Lung (tissue), 12 donors: ENCODE measurements around the gene CANT1. TPM values are rescaled to one million over a fixed set of nuclear protein-coding genes. Genes with fewer than 3 reads are reported as not detected.
"Not testable (repeated sequence)": the region's sequence is repeated elsewhere in the genome, so short reads cannot be mapped to it uniquely, and the experiment has no call there.

Source experiments
- ATAC-seq: fragments of 200-7000 bp; cut with Tn5 transposase; one replicate; pipeline ENCODE4 v1.9.1; 2020; ENCODE audit warnings: moderate number of reproducible peaks; ENCODE audit not compliant: insufficient read depth, low FRiP score
- DNase-seq, 3 donors: peaks; one replicate each; pipeline ENCODE4 v3.0.0-alpha.2; 2013 to 2017
- H3K27ac ChIP-seq, 2 donors: one replicate each; pipeline ENCODE4 v1.5.1; 2013; ENCODE audit warnings: mild to moderate bottlenecking in 2 of 2, moderate library complexity in 2 of 2, control low read depth in 1 of 2, inconsistent platforms in 1 of 2, low read depth in 1 of 2, low read length in 1 of 2
- H3K27me3 ChIP-seq, 3 donors: one replicate each; pipeline ENCODE4 v1.5.1; 2013; ENCODE audit warnings: low read length in 2 of 3; ENCODE audit not compliant: control insufficient read depth in 3 of 3, insufficient read depth in 3 of 3
- H3K36me3 ChIP-seq, 4 donors: one replicate each; pipeline ENCODE4 v1.5.1; 2013; ENCODE audit warnings: low read length in 4 of 4, mild to moderate bottlenecking in 1 of 4, moderate library complexity in 1 of 4; ENCODE audit not compliant: control insufficient read depth in 4 of 4, insufficient read depth in 4 of 4
- H3K4me1 ChIP-seq, 5 donors: one replicate each; pipeline ENCODE4 v1.5.1; 2013; ENCODE audit warnings: low read length in 5 of 5, mild to moderate bottlenecking in 2 of 5, moderate library complexity in 1 of 5; ENCODE audit not compliant: control insufficient read depth in 5 of 5, insufficient read depth in 5 of 5
- H3K4me3 ChIP-seq: one replicate; pipeline ENCODE4 v1.5.1; 2013; ENCODE audit warnings: mild to moderate bottlenecking, control low read depth, moderate library complexity
- H3K9ac ChIP-seq, 2 donors: one replicate each; pipeline ENCODE4 v1.5.1; 2013; ENCODE audit warnings: low read length in 2 of 2, control low read depth in 1 of 2; ENCODE audit not compliant: insufficient read depth in 1 of 2
- H3K9me3 ChIP-seq, 4 donors: one replicate each; pipeline ENCODE4 v1.5.1; 2013; ENCODE audit warnings: low read length in 3 of 4, mild to moderate bottlenecking in 1 of 4, moderate library complexity in 1 of 4; ENCODE audit not compliant: control insufficient read depth in 4 of 4, insufficient read depth in 3 of 4
- CTCF ChIP-seq: IDR thresholded peaks from 2 replicates; pipeline ENCODE4 v1.5.1; 2012; ENCODE audit warnings: mild to moderate bottlenecking; ENCODE audit errors: control extremely low read depth, extremely low read depth
- WGBS, 2 donors: extraction: QIAGEN DNeasy Blood & Tissue Kit; methylation state at CpG; one replicate each; pipeline ENCODE4 v1.1.7; 2013; 5-methylcytosine and 5-hydroxymethylcytosine counted together
- polyA plus RNA-seq, 2 donors: library from polyadenylated mRNA; stranded (reverse); fragments of 200-250 nt; gene quantifications; one replicate each; pipeline ENCODE4 v1.2.1, GENCODE V29; 2013
- total RNA-seq, 2 donors: library from RNA; depleted of rRNA in 1 of 2; stranded (reverse); fragments of >200 nt in 1 of 2; gene quantifications; one replicate each; pipeline ENCODE4 v1.2.1, GENCODE V29; 2014 to 2021
- donor health status: control.
- donor health status: control.
- donor health status: Bipolar disorder and iron deficiency.
- donor health status: healthy.
- donor health status: DM: yes; HTN: yes; CAD: no.

CANT1 gene
- total and polyA plus RNA-seq, 4 donors, result 8.5 to 75.8 (median 48.7) TPM

- Histone ChIP-seq H3K27ac (no peak overlapping the region), H3K9me3 (peaks cover 0 to 2% (median 0%) of the 10 kb centered on the region in 4 donors), H3K27me3 (peaks cover 0 to 17% (median 2%) of the 10 kb centered on the region in 3 donors), H3K4me3 (no peak overlapping the region), H3K36me3 (no peaks in the 10 kb centered on the region), H3K4me1 (peaks cover 1 to 14% (median 7%) of the 10 kb centered on the region in 5 donors), H3K9ac (no peak overlapping the region)
- DNase-seq (no peak), ATAC-seq (no peak)
- WGBS, 2 donors, result 87 to 91% methylated on average over 26 of the region's 26 CpGs
- TF ChIP-seq CTCF, result no peak
Observed at GRCh38 chr17:79031996-79032875, 22.7 kb upstream of the CANT1 start.

GRCh38 chr17:79030636-79031035, 21.1 kb upstream of the CANT1 start:
- H3K27ac ChIP-seq, H3K4me3 ChIP-seq, H3K36me3 ChIP-seq, H3K9me3 ChIP-seq, ATAC-seq, DNase-seq, H3K9ac ChIP-seq: not testable (repeated sequence)
- peaks cover 0 to 29% (median 6%) of the 10 kb centered on the region in 3 donors for H3K27me3 ChIP-seq
- H3K4me1 ChIP-seq, result peaks cover 4 to 21% (median 10%) of the 10 kb centered on the region in 5 donors
- 94 to 95% methylated on average over 12 of the region's 12 CpGs for WGBS, 2 donors

GRCh38 chr17:79029327-79030009, 19.9 kb upstream of the CANT1 start:
- 90 to 94% methylated on average over 16 of the region's 16 CpGs for WGBS, 2 donors
- ATAC-seq, result no peak
- Histone ChIP-seq H3K9me3 (peaks cover 0 to 2% (median 0%) of the 10 kb centered on the region in 4 donors), H3K36me3 (no peaks in the 10 kb centered on the region), H3K27me3 (peaks cover 0 to 39% (median 9%) of the 10 kb centered on the region in 3 donors), H3K27ac (no peak overlapping the region), H3K4me3 (no peak overlapping the region), H3K4me1 (peaks cover 4 to 27% (median 10%) of the 10 kb centered on the region in 5 donors), H3K9ac (no peak overlapping the region)
- no peak for DNase-seq
- TF ChIP-seq CTCF, result no peak
